Subcutaneous abdominal adipose tissue (tissue), 5 donors: ENCODE measurements around the gene FGF18.

Source experiments
- H3K27ac ChIP-seq: one replicate; pipeline ENCODE4 v1.7.0; 2013; ENCODE audit warnings: low read depth, mild to moderate bottlenecking, inconsistent platforms, low read length, moderate library complexity
- H3K27me3 ChIP-seq, 5 donors: one replicate each; pipeline ENCODE4 v1.7.0; 2013; ENCODE audit warnings: low read length in 5 of 5, inconsistent platforms in 1 of 5; ENCODE audit not compliant: control insufficient read depth in 5 of 5, insufficient read depth in 4 of 5
- H3K36me3 ChIP-seq, 5 donors: one replicate each; pipeline ENCODE4 v1.7.0; 2013; ENCODE audit warnings: low read length in 5 of 5; ENCODE audit not compliant: control insufficient read depth in 5 of 5, insufficient read depth in 5 of 5
- H3K4me1 ChIP-seq, 5 donors: one replicate each; pipeline ENCODE4 v1.7.0; 2013; ENCODE audit warnings: low read length in 5 of 5, mild to moderate bottlenecking in 3 of 5, moderate library complexity in 1 of 5; ENCODE audit not compliant: control insufficient read depth in 5 of 5, insufficient read depth in 5 of 5
- H3K4me3 ChIP-seq, 5 donors: one replicate each; pipeline ENCODE4 v1.7.0; 2013; ENCODE audit warnings: low read length in 5 of 5, low read depth in 1 of 5
- H3K9ac ChIP-seq, 5 donors: one replicate each; pipeline ENCODE4 v1.7.0; 2013; ENCODE audit warnings: low read length in 5 of 5, mild to moderate bottlenecking in 4 of 5, moderate library complexity in 3 of 5
- H3K9me3 ChIP-seq, 5 donors: one replicate each; pipeline ENCODE4 v1.7.0; 2013; ENCODE audit warnings: low read length in 5 of 5; ENCODE audit not compliant: control insufficient read depth in 5 of 5
- donor health status: healthy.
- donor health status: healthy.
- donor health status: healthy.
- donor health status: healthy.
- donor health status: healthy.

FGF18 gene

GRCh38 chr5:171464829-171465228 lies 45.4 kb downstream of the FGF18 start:
- Histone ChIP-seq H3K27me3 (peaks cover 0 to 7% (median 5%) of the 10 kb centered on the region in 5 donors), H3K9ac (no peak overlapping the region), H3K27ac (no peak overlapping the region), H3K4me1 (no peaks in the 10 kb centered on the region), H3K36me3 (no peaks in the 10 kb centered on the region), H3K4me3 (no peak overlapping the region), H3K9me3 (no peaks in the 10 kb centered on the region)

GRCh38 chr5:171467107-171467506 lies 47.7 kb downstream of the FGF18 start:
- Histone ChIP-seq H3K9ac (no peak overlapping the region), H3K36me3 (no peaks in the 10 kb centered on the region), H3K27ac (no peak overlapping the region), H3K4me1 (no peaks in the 10 kb centered on the region), H3K27me3 (peaks cover 0 to 4% (median 0%) of the 10 kb centered on the region in 5 donors), H3K4me3 (no peak overlapping the region), H3K9me3 (no peaks in the 10 kb centered on the region)

GRCh38 chr5:171469326-171469725 lies 49.9 kb downstream of the FGF18 start:
- H3K4me1 ChIP-seq = no peaks in the 10 kb centered on the region
- peaks cover 0 to 3% (median 0%) of the 10 kb centered on the region in 5 donors for H3K9me3 ChIP-seq
- no peak overlapping the region for H3K9ac ChIP-seq
- H3K36me3 ChIP-seq = no peaks in the 10 kb centered on the region
- H3K27me3 ChIP-seq = peaks cover 0 to 3% (median 0%) of the 10 kb centered on the region in 5 donors
- H3K27ac ChIP-seq = no peak overlapping the region
- no peak overlapping the region for H3K4me3 ChIP-seq

- Histone ChIP-seq H3K27ac (no peak overlapping the region), H3K27me3 (peaks cover 0 to 3% (median 0%) of the 10 kb centered on the region in 5 donors), H3K9me3 (peaks cover 0 to 3% (median 0%) of the 10 kb centered on the region in 5 donors), H3K4me3 (no peak overlapping the region), H3K9ac (no peak overlapping the region), H3K36me3 (no peaks in the 10 kb centered on the region), H3K4me1 (no peaks in the 10 kb centered on the region)
Measured at GRCh38 chr5:171470420-171470819, 51.0 kb downstream of the FGF18 start.

GRCh38 chr5:171474230-171474813 lies 54.9 kb downstream of the FGF18 start:
- Histone ChIP-seq H3K9ac (no peak overlapping the region), H3K36me3 (no peaks in the 10 kb centered on the region), H3K4me1 (peaks cover 0 to 2% (median 0%) of the 10 kb centered on the region in 5 donors), H3K4me3 (no peak overlapping the region), H3K9me3 (peaks cover 0 to 3% (median 0%) of the 10 kb centered on the region in 5 donors), H3K27ac (no peak overlapping the region), H3K27me3 (no peaks in the 10 kb centered on the region)

GRCh38 chr5:171475596-171475995 lies 56.1 kb downstream of the FGF18 start:
- Histone ChIP-seq H3K27me3 (no peaks in the 10 kb centered on the region), H3K4me3 (no peak overlapping the region), H3K36me3 (no peaks in the 10 kb centered on the region), H3K9me3 (peaks cover 0 to 3% (median 0%) of the 10 kb centered on the region in 5 donors), H3K27ac (no peak overlapping the region), H3K4me1 (peaks cover 0 to 6% (median 0%) of the 10 kb centered on the region in 5 donors), H3K9ac (no peak overlapping the region)

GRCh38 chr5:171476701-171477100 lies 57.3 kb downstream of the FGF18 start:
- no peak overlapping the region for H3K4me3 ChIP-seq
- H3K4me1 ChIP-seq = peaks cover 0 to 6% (median 0%) of the 10 kb centered on the region in 5 donors
- peaks cover 0 to 3% (median 0%) of the 10 kb centered on the region in 5 donors for H3K9me3 ChIP-seq

GRCh38 chr5:171477101-171477500 lies 57.7 kb downstream of the FGF18 start:
- Histone ChIP-seq H3K27me3 (peaks cover 0 to 6% (median 3%) of the 10 kb centered on the region in 5 donors), H3K4me1 (peaks cover 0 to 9% (median 2%) of the 10 kb centered on the region in 5 donors), H3K36me3 (no peaks in the 10 kb centered on the region), H3K27ac (no peak overlapping the region), H3K9ac (no peak overlapping the region), H3K4me3 (no peak overlapping the region), H3K9me3 (peaks cover 0 to 3% (median 0%) of the 10 kb centered on the region in 5 donors)

More at GRCh38 chr5:171476701-171477100, 57.3 kb downstream of the FGF18 start:
- H3K27ac ChIP-seq = no peak overlapping the region
- H3K27me3 ChIP-seq = peaks cover 0 to 3% (median 3%) of the 10 kb centered on the region in 5 donors
- no peaks in the 10 kb centered on the region for H3K36me3 ChIP-seq
- H3K9ac ChIP-seq = no peak overlapping the region

GRCh38 chr5:171477666-171478065 lies 58.2 kb downstream of the FGF18 start:
- H3K9ac ChIP-seq = no peak overlapping the region
- H3K36me3 ChIP-seq = no peaks in the 10 kb centered on the region
- H3K4me1 ChIP-seq = peaks cover 0 to 9% (median 4%) of the 10 kb centered on the region in 5 donors
- H3K27me3 ChIP-seq = peaks cover 0 to 10% (median 3%) of the 10 kb centered on the region in 5 donors
- no peak overlapping the region for H3K27ac ChIP-seq
- no peak overlapping the region for H3K4me3 ChIP-seq
- H3K9me3 ChIP-seq = no peaks in the 10 kb centered on the region

- Histone ChIP-seq H3K27me3 (peaks cover 0 to 11% (median 3%) of the 10 kb centered on the region in 5 donors), H3K4me1 (peaks cover 4 to 19% (median 16%) of the 10 kb centered on the region in 5 donors), H3K27ac (no peak overlapping the region), H3K9me3 (no peaks in the 10 kb centered on the region), H3K4me3 (no peak overlapping the region), H3K9ac (no peak overlapping the region), H3K36me3 (no peaks in the 10 kb centered on the region)
Measured at GRCh38 chr5:171478946-171479775, 59.7 kb downstream of the FGF18 start.
